Ecto neural progenitor cell (in vitro differentiated cells): ENCODE data around the gene PROX2.
A peak's percentile ranks its signal among the peaks of the same experiment; 100 is the strongest.

Experiments used
- DNase-seq: peaks from one replicate; pipeline ENCODE4 v3.0.0-alpha.2; 2018; ENCODE audit warnings: low spot score

Gene PROX2

GRCh38 chr14:74909501-74909900 is 33.6 kb upstream of the PROX2 start:
- no peak for DNase-seq

GRCh38 chr14:74908861-74909341 is 33.0 kb upstream of the PROX2 start:
- DNase-seq = no peak

DNA sequence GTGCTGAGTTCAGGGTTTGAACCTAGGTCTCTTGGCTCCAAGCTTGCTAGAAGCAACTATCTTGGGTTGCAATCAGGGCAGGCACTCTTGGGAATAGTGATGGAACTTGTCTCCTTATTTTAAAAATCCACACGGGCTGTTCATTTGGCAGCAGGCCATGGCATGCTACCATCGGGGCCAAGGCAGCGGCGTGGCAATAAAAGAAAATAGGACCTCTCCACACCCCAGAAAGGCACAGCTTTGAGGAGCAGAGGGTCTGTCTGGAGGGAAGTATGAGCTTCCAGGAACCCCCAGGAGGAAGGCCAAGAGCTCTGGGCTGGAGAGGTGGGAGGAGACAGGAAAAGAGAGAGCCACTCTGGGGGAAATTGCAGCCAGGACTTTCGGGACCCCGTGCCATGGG is 31.8 kb upstream of the PROX2 start:
- no peak for DNase-seq

DNA sequence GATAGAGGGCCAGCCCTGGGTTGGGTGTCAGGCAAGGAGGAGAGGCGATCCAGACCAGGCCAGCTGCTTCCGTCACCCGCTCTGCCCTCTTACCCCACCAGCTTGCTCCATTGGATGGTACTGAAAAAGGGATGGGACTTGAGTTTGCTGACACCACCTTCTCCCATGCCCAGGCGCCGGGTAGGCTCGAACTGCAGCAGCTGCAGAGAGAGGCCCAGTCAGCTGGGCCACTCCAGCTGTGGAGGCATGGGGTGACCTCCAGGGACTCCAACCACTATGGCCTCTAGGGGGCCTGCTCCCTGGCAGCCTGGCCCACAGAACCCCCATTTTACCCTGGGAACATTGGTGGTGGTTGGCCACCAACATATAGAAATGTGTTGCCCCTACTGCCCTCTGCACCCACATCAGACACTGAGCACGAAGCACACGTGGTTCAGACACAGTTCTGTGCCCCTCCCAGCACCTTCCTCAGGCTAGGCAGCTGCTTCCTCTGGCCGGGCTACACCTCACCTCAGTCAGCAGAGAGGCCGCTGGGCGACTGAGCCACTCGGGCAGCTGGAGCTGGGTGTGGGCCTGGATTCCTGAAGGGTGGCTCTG is 31.1 kb upstream of the PROX2 start:
- no peak for DNase-seq

DNA sequence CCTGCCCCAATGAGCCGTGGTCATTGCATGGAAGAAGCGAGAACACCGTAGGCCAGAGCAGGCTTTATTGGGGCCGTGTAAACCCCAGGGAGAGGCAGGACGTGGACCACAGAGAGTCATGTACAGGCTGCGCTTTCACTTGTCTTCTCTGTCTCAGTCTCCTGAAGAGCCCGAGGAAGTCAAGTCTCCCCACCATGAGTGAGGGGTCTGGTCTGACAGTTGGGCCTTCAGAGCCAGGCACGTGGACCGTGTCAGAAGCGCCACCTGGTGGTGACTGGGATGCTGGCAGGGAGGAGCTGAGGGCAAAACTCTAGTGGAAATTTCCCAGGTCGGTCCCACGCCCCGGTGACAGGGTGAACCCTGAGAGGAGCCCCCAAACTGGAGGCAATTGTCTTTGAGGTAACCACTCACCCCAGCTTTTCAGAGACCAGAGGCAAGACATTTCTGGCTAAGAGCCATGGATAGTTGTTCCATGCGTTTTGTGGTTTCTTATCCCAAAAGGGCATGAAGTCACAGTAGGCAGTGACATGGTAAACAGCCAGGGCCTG is 29.7 kb upstream of the PROX2 start:
- DNase-seq = peak; percentile 82

GRCh38 chr14:74904635-74905503 is 28.9 kb upstream of the PROX2 start:
- no peak for DNase-seq

DNA sequence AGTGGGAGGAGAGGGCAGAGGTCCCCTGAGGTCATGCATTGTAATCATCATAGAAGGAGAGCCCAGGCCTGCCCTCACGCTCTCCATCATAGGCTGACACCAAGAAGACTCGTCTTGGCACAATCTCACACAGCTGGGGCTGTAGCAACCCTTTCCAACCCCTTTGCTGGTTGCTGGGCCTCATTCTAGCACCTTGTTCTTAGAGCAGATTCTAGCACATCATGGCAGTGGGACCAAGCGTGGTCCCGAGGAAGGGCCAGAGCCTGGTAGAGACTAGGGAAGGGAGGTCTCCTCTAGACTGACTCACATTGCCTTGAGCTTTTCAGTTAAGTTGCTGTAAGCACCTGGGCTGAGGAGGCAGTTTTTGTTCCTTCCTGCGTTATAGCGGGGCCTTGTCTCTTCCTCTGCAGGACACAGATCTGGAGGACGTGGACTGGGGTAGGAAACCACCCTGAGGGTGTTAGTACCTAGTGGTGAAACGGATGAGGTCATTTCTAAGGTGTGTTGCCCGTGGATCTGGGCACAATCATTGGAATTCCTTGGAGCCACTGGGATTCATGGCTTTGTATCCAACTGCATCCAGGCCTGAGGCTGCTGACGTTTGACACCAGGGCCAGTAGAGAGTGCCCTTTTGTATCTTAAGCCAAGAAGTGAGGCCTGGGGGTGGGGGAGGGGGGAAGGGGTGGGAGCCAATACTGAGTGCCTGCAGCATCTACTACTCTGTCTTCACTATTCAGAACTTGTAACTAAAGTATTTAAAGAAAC is 27.2 kb upstream of the PROX2 start:
- no peak for DNase-seq

GRCh38 chr14:74898694-74899093 is 22.7 kb upstream of the PROX2 start:
- DNase-seq = no peak

- no peak for DNase-seq
Measured at GRCh38 chr14:74898083-74898482, 22.1 kb upstream of the PROX2 start.

DNA sequence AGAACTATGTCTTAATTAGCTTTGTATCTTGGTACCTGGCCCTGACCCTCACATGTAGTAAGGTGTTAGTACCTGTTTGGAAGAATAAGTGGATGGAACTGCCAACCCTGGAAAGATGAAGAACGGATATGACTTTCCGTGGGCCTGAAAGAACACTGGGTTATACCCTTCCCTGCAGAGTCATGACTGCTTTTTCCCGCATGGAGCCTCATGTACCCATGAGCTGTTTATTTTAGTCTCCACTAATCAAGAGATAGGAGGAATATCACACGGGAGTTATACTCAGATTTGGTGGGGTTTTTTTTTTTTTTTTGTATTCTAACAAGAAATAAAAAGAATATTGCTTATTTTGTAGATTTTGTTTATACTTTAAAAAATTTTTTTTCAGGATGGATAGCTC is 21.7 kb upstream of the PROX2 start:
- no peak for DNase-seq

GRCh38 chr14:74896400-74896799 is 20.5 kb upstream of the PROX2 start:
- DNase-seq = no peak

DNA sequence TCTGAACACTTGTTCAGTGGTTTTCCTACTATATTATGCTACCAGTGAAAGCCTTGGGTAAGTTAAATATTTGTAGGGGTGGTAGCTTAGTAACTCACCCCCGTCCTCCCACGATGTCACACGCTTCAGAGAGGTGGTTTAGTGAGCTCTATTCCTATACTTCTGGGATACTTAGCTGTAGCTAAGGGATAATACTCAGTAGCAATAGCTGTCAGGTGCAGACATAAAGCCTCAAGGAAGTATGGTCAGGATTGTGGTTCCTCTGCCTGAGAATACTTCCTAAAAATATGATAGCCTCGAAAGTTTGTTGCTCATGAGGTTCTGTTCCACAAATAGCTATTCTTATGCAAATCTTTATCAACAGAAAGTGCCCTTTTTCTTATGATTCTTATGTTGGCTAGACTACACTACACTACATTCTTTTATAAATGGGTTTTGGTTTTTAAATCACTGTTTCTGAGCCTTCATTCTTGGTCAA is 17.7 kb upstream of the PROX2 start:
- no peak for DNase-seq

DNA sequence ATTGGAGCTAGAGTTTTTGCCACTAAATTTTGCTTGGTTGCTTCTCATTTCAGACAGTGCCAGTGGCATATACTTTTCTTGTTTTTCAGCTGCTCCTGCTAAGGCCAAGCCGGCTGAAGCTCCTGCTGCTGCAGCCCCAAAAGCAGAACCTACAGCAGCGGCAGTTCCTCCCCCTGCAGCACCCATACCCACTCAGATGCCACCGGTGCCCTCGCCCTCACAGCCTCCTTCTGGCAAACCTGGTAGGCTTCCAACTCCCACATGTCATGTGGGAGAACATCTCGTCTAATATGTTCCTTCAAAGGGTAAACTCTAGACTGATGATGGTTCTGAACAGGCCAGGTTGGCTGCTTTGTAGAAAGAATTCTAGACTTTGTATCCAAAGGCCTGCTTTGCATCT is 16.8 kb upstream of the PROX2 start:
- DNase-seq = no peak

GRCh38 chr14:74891870-74892269 is 15.9 kb upstream of the PROX2 start:
- DNase-seq = no peak

DNA sequence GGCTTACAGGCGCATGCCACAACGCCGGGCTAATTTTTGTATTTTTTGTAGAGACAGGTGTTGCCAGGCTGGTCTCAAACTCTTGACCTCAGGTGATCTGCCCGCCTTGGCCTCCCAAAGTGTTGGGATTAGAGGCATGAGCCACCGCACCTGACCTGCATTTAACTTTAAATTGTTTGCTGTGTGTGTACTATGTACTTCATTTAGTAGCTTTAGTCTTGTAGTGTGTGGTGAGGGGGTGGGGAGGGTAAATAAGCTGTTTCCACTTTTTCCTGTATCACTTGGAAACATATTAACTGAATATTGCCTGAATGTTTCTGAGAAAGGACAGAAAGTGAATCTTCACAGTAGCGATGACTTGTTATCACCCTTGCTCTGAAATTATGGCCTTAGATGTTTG is 14.3 kb upstream of the PROX2 start:
- no peak for DNase-seq

- DNase-seq = no peak
Measured at GRCh38 chr14:74888164-74889158, 12.5 kb upstream of the PROX2 start.

DNA sequence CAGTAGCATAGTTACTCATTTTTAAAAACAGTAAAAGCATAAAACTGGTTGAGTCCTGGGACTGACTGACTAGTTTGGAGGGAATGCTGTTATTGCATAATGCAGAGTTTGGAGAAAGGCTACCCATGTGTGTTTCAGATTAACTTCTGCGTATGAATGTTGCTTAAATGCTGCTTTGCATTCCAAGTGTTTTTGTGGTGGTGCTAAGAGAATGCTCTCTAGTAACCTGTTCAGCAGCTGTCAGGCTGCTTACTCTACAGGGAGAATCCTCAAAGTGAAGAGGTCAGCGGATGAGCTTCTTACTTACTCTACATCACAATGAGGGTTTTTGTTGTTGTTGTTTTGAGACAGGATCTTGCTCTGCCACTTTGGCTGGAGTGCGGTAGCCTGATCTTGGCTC is 10.1 kb upstream of the PROX2 start:
- DNase-seq = no peak

- DNase-seq = no peak
Measured at GRCh38 chr14:74882103-74882920, 6.4 kb upstream of the PROX2 start.

DNA sequence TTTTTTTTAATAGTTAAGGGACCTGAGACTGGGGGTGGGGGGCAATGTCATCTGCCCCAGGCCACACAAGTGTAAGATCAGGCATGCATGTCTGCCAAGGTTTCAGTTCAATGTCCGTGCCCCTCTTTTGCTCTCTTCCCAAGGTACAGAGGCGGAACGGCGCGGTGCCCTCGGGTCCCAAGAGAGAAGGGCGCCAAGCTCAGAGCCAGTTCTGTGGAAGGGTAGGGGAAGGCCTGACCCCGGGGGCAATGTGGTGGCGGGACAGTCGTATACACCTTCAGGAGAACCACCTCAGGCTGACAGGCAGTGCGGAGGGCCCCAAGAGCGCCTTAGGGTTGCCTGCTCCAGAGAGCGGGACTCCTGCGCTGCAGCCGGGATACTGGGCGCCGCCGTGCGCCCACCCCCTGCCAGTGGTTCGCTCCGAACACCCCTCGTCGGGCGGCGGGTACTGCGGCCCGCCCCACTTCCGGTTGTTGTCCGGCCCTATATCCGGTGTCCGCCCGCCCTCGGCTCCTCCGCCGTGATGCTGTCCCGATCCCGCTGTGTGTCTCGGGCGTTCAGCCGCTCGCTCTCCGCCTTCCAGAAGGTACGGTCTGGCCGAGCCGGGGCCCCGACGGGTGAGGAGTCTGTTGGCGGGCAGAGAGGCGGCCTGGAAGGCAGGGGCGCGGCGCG is 5.6 kb upstream of the PROX2 start, which contains the start of gene DLST:
Gene DLST, plus strand, starts transcription at position 486 of the 672 bp plus-strand sequence. Its CDS starts 38 bp downstream, at position 524.
- DNase-seq = peak; percentile 94
